Measurements from ENCODE around the gene PSTK. TPM values are rescaled to one million over a fixed set of nuclear protein-coding genes. Genes with fewer than 3 reads are reported as not detected.

PSTK gene
- 1.6 and 3.2 TPM in 2 replicates for total RNA-seq

GRCh38 chr10:122980209-122981065 is at the start of gene PSTK:
TSS of gene PSTK (plus strand) at chr10:122980401. CDS start at chr10:122980480, 79 bp downstream.

GRCh38 chr10:122953902-122954730 is 26.1 kb upstream of the PSTK start, which contains the start of gene C10orf88:
TSS of gene C10orf88 (minus strand) at chr10:122954227. CDS start at chr10:122954178, 49 bp downstream.

GRCh38 chr10:123008355-123009104 is 28.3 kb downstream of the PSTK start, which contains the start of the genes ACADSB and IKZF5:
TSS of gene ACADSB (plus strand) at chr10:123009006. CDS start at chr10:123009030, 24 bp downstream.
TSS of gene IKZF5 (minus strand) at chr10:123008795. CDS start at chr10:122998625, 10,170 bp downstream.

Other genes starting within 250 kb of the PSTK start
- 0.18 and 0.29 TPM in 2 replicates for gene CUZD1, start 134.5 kb upstream of the PSTK start, total RNA-seq
- gene FAM24B, start 100.8 kb upstream of the PSTK start, total RNA-seq: 4.0 and 7.4 TPM in 2 replicates
- gene FAM24A, start 69.8 kb upstream of the PSTK start, total RNA-seq: not detected in 2 replicates
- gene C10orf88, start 26.2 kb upstream of the PSTK start, total RNA-seq: 4.6 and 4.9 TPM in 2 replicates
- 1.9 and 2.0 TPM in 2 replicates for gene IKZF5, start 28.4 kb downstream of the PSTK start, total RNA-seq
- gene ACADSB, start 28.6 kb downstream of the PSTK start, total RNA-seq: 4.3 and 4.8 TPM in 2 replicates
- gene HMX3, start 155.6 kb downstream of the PSTK start, total RNA-seq: not detected in 2 replicates
- gene HMX2, start 167.7 kb downstream of the PSTK start, total RNA-seq: not detected in 2 replicates
- gene BUB3, start 174.0 kb downstream of the PSTK start, total RNA-seq: 142 and 222 TPM in 2 replicates

Measured in myometrial cell (primary cell).